Small intestine (tissue), 16 donors: ENCODE data around the gene LINC00305. TPM values are rescaled to one million over a fixed set of nuclear protein-coding genes. Genes with fewer than 3 reads are reported as not detected.

Experiments
- DNase-seq, 2 donors: peaks; one replicate each; pipeline versions ENCODE4 v3.0.0 to v3.0.0-alpha.2; 2013
- FAIRE-seq: peaks from 2 replicates; lab custom pipeline; 2012; peaks lifted over from hg19 to GRCh38; lab: Jason Lieb, UNC
- H3K27ac ChIP-seq, 3 donors: one replicate each; pipeline ENCODE4 v1.5.1; 2013; ENCODE audit warnings: low read length in 2 of 3, mild to moderate bottlenecking in 2 of 3, control low read depth in 1 of 3, inconsistent platforms in 1 of 3, low read depth in 1 of 3, moderate library complexity in 1 of 3
- H3K27me3 ChIP-seq, 3 donors: one replicate each; pipeline ENCODE4 v1.6.1; 2013; ENCODE audit warnings: low read length in 3 of 3, inconsistent platforms in 1 of 3; ENCODE audit not compliant: control insufficient read depth in 3 of 3, insufficient read depth in 3 of 3
- H3K36me3 ChIP-seq, 3 donors: one replicate each; pipeline ENCODE4 v1.6.1; 2013; ENCODE audit warnings: low read length in 3 of 3, inconsistent platforms in 1 of 3, low read depth in 1 of 3, mild to moderate bottlenecking in 1 of 3, moderate library complexity in 1 of 3; ENCODE audit not compliant: control insufficient read depth in 3 of 3, insufficient read depth in 2 of 3
- H3K4me1 ChIP-seq, 3 donors: one replicate each; pipeline ENCODE4 v1.6.1; 2013; ENCODE audit warnings: low read length in 2 of 3, inconsistent platforms in 1 of 3, low read depth in 1 of 3, mild to moderate bottlenecking in 1 of 3, moderate library complexity in 1 of 3; ENCODE audit not compliant: control insufficient read depth in 3 of 3, insufficient read depth in 2 of 3
- H3K4me3 ChIP-seq, 3 donors: one replicate each; pipeline ENCODE4 v1.5.1; 2013; ENCODE audit warnings: low read length in 3 of 3, control low read depth in 1 of 3, inconsistent platforms in 1 of 3, low read depth in 1 of 3, mild to moderate bottlenecking in 1 of 3, moderate library complexity in 1 of 3
- H3K9me3 ChIP-seq, 2 donors: one replicate each; pipeline ENCODE4 v1.6.1; 2013; ENCODE audit warnings: low read depth in 1 of 2, low read length in 1 of 2; ENCODE audit not compliant: control insufficient read depth in 2 of 2, insufficient read depth in 1 of 2
- WGBS, 3 donors: extraction: QIAGEN DNeasy Blood & Tissue Kit; methylation state at CpG; one replicate each; pipeline ENCODE4 v1.1.7; 2013; 5-methylcytosine and 5-hydroxymethylcytosine counted together
- long read RNA-seq, 10 donors: transcript quantifications; one replicate each; lab custom pipeline, GENCODE V29; 2026
- polyA plus RNA-seq, 4 donors: library from polyadenylated mRNA; stranded (reverse) in 3 of 4; unstranded in 1 of 4; fragments of 200-250 nt in 3 of 4; fragments of 120-200 nt in 1 of 4; gene quantifications; one replicate each; pipeline versions ENCODE4 v1.2.1 to v1.2.3, GENCODE V29; 2013
- donor health status: healthy with polysubstance abuse.
- donor health status: control.
- donor health status: control.
- donor health status: Bipolar disorder and iron deficiency.
- donor health status: healthy.

Gene LINC00305
- polyA plus RNA-seq: not detected
- long read RNA-seq, donor 1: 0 reads
- long read RNA-seq, donor 2: 0 reads
- long read RNA-seq, donor 3: 0 reads
- long read RNA-seq, donor 4: 0 reads
- long read RNA-seq, donor 5: 0 reads
- long read RNA-seq, donor 6: 0 reads
- long read RNA-seq, donor 7: 0 reads
- long read RNA-seq, donor 8: 0 reads
- long read RNA-seq, donor 9: 0 reads
- long read RNA-seq, donor 10: 0 reads

GRCh38 chr18:64148988-64149387, at the start of gene LINC00305:
LINC00305 (minus strand) TSS chr18:64149088.
- no peak for DNase-seq
- Histone ChIP-seq H3K27ac (no peak within 1 kb of the TSS), H3K27me3 (no peaks in the 10 kb centered on the region), H3K9me3 (no peaks in the 10 kb centered on the region), H3K4me3 (no peak within 1 kb of the TSS), H3K4me1 (no peaks in the 10 kb centered on the region), H3K36me3 (no peaks in the 10 kb centered on the region)
- WGBS, 3 donors: 84 to 88% (median 86%) methylated on average over 3 of the region's 3 CpGs
- FAIRE-seq: no peak

GRCh38 chr18:64191069-64191468, 42.2 kb upstream of the LINC00305 start:
- no peak overlapping the region for H3K27ac ChIP-seq
- H3K36me3 ChIP-seq: no peaks in the 10 kb centered on the region
- WGBS, 3 donors: 73 to 87% (median 78%) methylated on average over 2 of the region's 2 CpGs
- H3K9me3 ChIP-seq: no peaks in the 10 kb centered on the region
- DNase-seq (no peak), FAIRE-seq (no peak)
- no peaks in the 10 kb centered on the region for H3K27me3 ChIP-seq
- H3K4me3 ChIP-seq: no peak overlapping the region
- H3K4me1 ChIP-seq: no peaks in the 10 kb centered on the region

- Histone ChIP-seq H3K27ac (no peak overlapping the region), H3K9me3 (no peaks in the 10 kb centered on the region), H3K36me3 (no peaks in the 10 kb centered on the region), H3K27me3 (no peaks in the 10 kb centered on the region), H3K4me3 (no peak overlapping the region), H3K4me1 (no peaks in the 10 kb centered on the region)
- FAIRE-seq (no peak), DNase-seq (no peak)
- 62 to 66% (median 66%) methylated on average over 3 of the region's 3 CpGs for WGBS, 3 donors
Measured at GRCh38 chr18:64185987-64186386, 37.1 kb upstream of the LINC00305 start.

- Histone ChIP-seq H3K4me1 (no peaks in the 10 kb centered on the region), H3K4me3 (no peak overlapping the region), H3K27ac (no peak overlapping the region), H3K36me3 (no peaks in the 10 kb centered on the region), H3K9me3 (no peaks in the 10 kb centered on the region), H3K27me3 (no peaks in the 10 kb centered on the region)
- DNase-seq: no peak
- no peak for FAIRE-seq
- WGBS, 3 donors: 55 to 66% (median 61%) methylated on average over 3 of the region's 3 CpGs
Measured at GRCh38 chr18:64183665-64184064, 34.8 kb upstream of the LINC00305 start.

- no peaks in the 10 kb centered on the region for H3K9me3 ChIP-seq
- H3K27ac ChIP-seq: no peak overlapping the region
- H3K36me3 ChIP-seq: no peaks in the 10 kb centered on the region
- H3K27me3 ChIP-seq: no peaks in the 10 kb centered on the region
- 74 to 83% (median 76%) methylated on average over 1 of the region's 1 CpG for WGBS, 3 donors
- H3K4me1 ChIP-seq: no peaks in the 10 kb centered on the region
- FAIRE-seq: no peak
- no peak overlapping the region for H3K4me3 ChIP-seq
- DNase-seq: no peak
Measured at GRCh38 chr18:64180617-64181016, 31.7 kb upstream of the LINC00305 start.

GRCh38 chr18:64180171-64180570, 31.3 kb upstream of the LINC00305 start:
- no peaks in the 10 kb centered on the region for H3K27me3 ChIP-seq
- FAIRE-seq (no peak), DNase-seq (no peak)
- no peaks in the 10 kb centered on the region for H3K36me3 ChIP-seq
- H3K4me3 ChIP-seq: no peak overlapping the region
- no peaks in the 10 kb centered on the region for H3K9me3 ChIP-seq
- H3K4me1 ChIP-seq: no peaks in the 10 kb centered on the region
- 67 to 80% (median 69%) methylated on average over 1 of the region's 1 CpG for WGBS, 3 donors
- H3K27ac ChIP-seq: no peak overlapping the region

- Histone ChIP-seq H3K27me3 (no peaks in the 10 kb centered on the region), H3K4me1 (no peaks in the 10 kb centered on the region), H3K27ac (no peak overlapping the region), H3K9me3 (no peaks in the 10 kb centered on the region), H3K4me3 (no peak overlapping the region), H3K36me3 (no peaks in the 10 kb centered on the region)
- no peak for DNase-seq
- no peak for FAIRE-seq
- WGBS, 3 donors: 87 to 92% (median 88%) methylated on average over 5 of the region's 5 CpGs
Measured at GRCh38 chr18:64179556-64180080, 30.7 kb upstream of the LINC00305 start.

- DNase-seq: no peak
- WGBS, 3 donors: 54 to 77% (median 65%) methylated on average over 5 of the region's 5 CpGs
- H3K27me3 ChIP-seq: no peaks in the 10 kb centered on the region
- no peaks in the 10 kb centered on the region for H3K4me1 ChIP-seq
- H3K9me3 ChIP-seq: no peaks in the 10 kb centered on the region
- H3K36me3 ChIP-seq: no peaks in the 10 kb centered on the region
- FAIRE-seq: peak; percentile 97
- no peak overlapping the region for H3K4me3 ChIP-seq
- no peak overlapping the region for H3K27ac ChIP-seq
Measured at GRCh38 chr18:64178860-64179259, 30.0 kb upstream of the LINC00305 start.

- no peak overlapping the region for H3K27ac ChIP-seq
- no peaks in the 10 kb centered on the region for H3K36me3 ChIP-seq
- DNase-seq: no peak
- FAIRE-seq: no peak
- 60 to 69% (median 64%) methylated on average over 7 of the region's 7 CpGs for WGBS, 3 donors
- H3K4me3 ChIP-seq: no peak overlapping the region
- no peaks in the 10 kb centered on the region for H3K27me3 ChIP-seq
- no peaks in the 10 kb centered on the region for H3K9me3 ChIP-seq
- no peaks in the 10 kb centered on the region for H3K4me1 ChIP-seq
Measured at GRCh38 chr18:64175432-64175831, 26.5 kb upstream of the LINC00305 start.
